Keratinocyte (primary cell): ENCODE results near the gene CGB7. TPM values are rescaled to one million over a fixed set of nuclear protein-coding genes. Genes with fewer than 3 reads are reported as not detected.

Source experiments
- DNase-seq: peaks from one replicate; pipeline ENCODE4 v3.0.0-alpha.2; 2011; ENCODE audit warnings: low read depth, missing footprints, low spot score
- FAIRE-seq: peaks from 2 replicates; lab custom pipeline; 2011; peaks lifted over from hg19 to GRCh38; lab: Jason Lieb, UNC
- H2AFZ ChIP-seq: 2 replicates; pipeline ENCODE4 v1.6.0; 2012; ENCODE audit warnings: low read length, control low read depth, inconsistent platforms; ENCODE audit not compliant: control insufficient read depth
- H3K27ac ChIP-seq: 2 replicates; pipeline ENCODE4 v1.5.1; 2011; ENCODE audit warnings: low read length; ENCODE audit not compliant: control insufficient read depth, insufficient read depth
- H3K27me3 ChIP-seq: 3 replicates; pipeline ENCODE4 v1.6.0; 2011; ENCODE audit warnings: low read length; ENCODE audit not compliant: control insufficient read depth, insufficient read depth; ENCODE audit errors: extremely low read depth
- H3K36me3 ChIP-seq, 2 experiments: 2 replicates in 1 of 2; 3 replicates in 1 of 2; pipeline ENCODE4 v1.5.1; 2011; ENCODE audit warnings: low read length in 2 of 2, mild to moderate bottlenecking in 1 of 2; ENCODE audit not compliant: control insufficient read depth in 2 of 2, insufficient read depth in 2 of 2; ENCODE audit errors: extremely low read depth in 1 of 2
- H3K4me1 ChIP-seq: 3 replicates; pipeline ENCODE4 v1.5.1; 2011; ENCODE audit warnings: low read length; ENCODE audit not compliant: control insufficient read depth, insufficient read depth; ENCODE audit errors: extremely low read depth
- H3K4me2 ChIP-seq: 3 replicates; pipeline ENCODE4 v1.6.0; 2011; ENCODE audit warnings: low read depth, low read length; ENCODE audit not compliant: control insufficient read depth, insufficient read depth; ENCODE audit errors: extremely low read depth
- H3K4me3 ChIP-seq, 3 experiments: fragments of 200-600 bp in 1 of 3; sonication (generic) in 1 of 3; 2 replicates in 2 of 3; 3 replicates in 1 of 3; pipeline ENCODE4 v1.5.1; 2011 to 2016; ENCODE audit warnings: low read length in 3 of 3, mild to moderate bottlenecking in 3 of 3, control low read depth in 2 of 3, inconsistent platforms in 1 of 3, low read depth in 1 of 3, mixed read lengths in 1 of 3, mixed run types in 1 of 3, moderate library complexity in 1 of 3; ENCODE audit not compliant: control insufficient read depth in 2 of 3, insufficient read depth in 2 of 3; ENCODE audit errors: extremely low read depth in 1 of 3
- H3K79me2 ChIP-seq: 2 replicates; pipeline ENCODE4 v1.6.0; 2012; ENCODE audit warnings: low read length; ENCODE audit not compliant: control insufficient read depth, insufficient read depth
- H3K9ac ChIP-seq: 3 replicates; pipeline ENCODE4 v1.6.0; 2011; ENCODE audit warnings: low read length; ENCODE audit not compliant: control insufficient read depth, insufficient read depth; ENCODE audit errors: extremely low read depth
- H3K9me1 ChIP-seq: 3 replicates; pipeline ENCODE4 v1.6.0; 2011; ENCODE audit warnings: low read length; ENCODE audit not compliant: control insufficient read depth, insufficient read depth; ENCODE audit errors: extremely low read depth
- H3K9me3 ChIP-seq: 2 replicates; pipeline ENCODE4 v1.5.1; 2012; ENCODE audit warnings: low read depth, low read length; ENCODE audit not compliant: control insufficient read depth
- H4K20me1 ChIP-seq: 3 replicates; pipeline ENCODE4 v1.6.0; 2011; ENCODE audit warnings: low read length; ENCODE audit not compliant: control insufficient read depth, insufficient read depth; ENCODE audit errors: extremely low read depth
- CTCF ChIP-seq, 3 experiments: IDR thresholded peaks in 1 of 3; conservative IDR thresholded peaks in 1 of 3; optimal IDR thresholded peaks in 1 of 3; 2 replicates in 2 of 3; 3 replicates in 1 of 3; pipeline versions ENCODE3 to v1.5.1; 2011; ENCODE audit warnings: low read length in 3 of 3, mild to moderate bottlenecking in 3 of 3, moderate library complexity in 2 of 3, control low read depth in 1 of 3, inconsistent platforms in 1 of 3; ENCODE audit not compliant: insufficient read depth in 2 of 3; ENCODE audit errors: extremely low read depth in 1 of 3
- EZH2 ChIP-seq: IDR thresholded peaks from one replicate; pipeline ENCODE4 v1.6.1; 2012; ENCODE audit warnings: inconsistent platforms, mild to moderate bottlenecking, low read length, moderate library complexity
- dilution Hi-C: fragments of 300-500 bp; cut with MboI; formaldehyde crosslinking; loops from one replicate; pipeline ENCODE4 v1.7.0; 2020; ENCODE audit warnings: low sequenced_read_pairs; ENCODE audit not compliant: extremely low pct_ligation_motif_present
- polyA plus RNA-seq, 5 experiments: library from polyadenylated mRNA; depleted of rRNA in 3 of 5; stranded (reverse) in 3 of 5; stranded (forward) in 1 of 5; unstranded in 1 of 5; fragments of >200 nt; gene quantifications; 1 replicate in 1 of 5; 2 replicates in 3 of 5; 3 replicates in 1 of 5; pipeline versions ENCODE4 v1.2.1 to v1.2.3, GENCODE V29; 2011 to 2012; ENCODE audit warnings: missing spikeins in 2 of 5, low read depth in 1 of 5, low replicate concordance in 1 of 5

Gene CGB7
- polyA plus RNA-seq, 1 donor (not counting 4 experiments of a cell fraction or from before 2014, with no cell fraction given) = 0.92 TPM

GRCh38 chr19:49022116-49022515 lies 35.4 kb downstream of the CGB7 start:
- dilution Hi-C loops = no loop called here
- no peaks in the 10 kb centered on the region for H3K79me2 ChIP-seq
- peaks cover 18% of the 10 kb centered on the region for H3K4me1 ChIP-seq
- no peaks in the 10 kb centered on the region for H3K9me1 ChIP-seq
- no peaks in the 10 kb centered on the region for H4K20me1 ChIP-seq
- H3K9me3 ChIP-seq = no peaks in the 10 kb centered on the region
- FAIRE-seq (no peak), DNase-seq (no peak)
- no peak overlapping the region for H3K4me3 ChIP-seq
- H3K27me3 ChIP-seq = peaks cover 11% of the 10 kb centered on the region
- no peak overlapping the region for H3K27ac ChIP-seq
- TF ChIP-seq EZH2 (no peak), CTCF (optimal IDR thresholded peaks at IDR 0.05 in 1 of 3, IDR thresholded peaks at IDR 0.05 in 1 of 3, conservative IDR thresholded peaks at IDR 0.05 in 1 of 3; ENCODE audit: extremely low read depth in 1 of 3, insufficient read depth in 2 of 3, low read length in 3 of 3) (no peak)
- H3K36me3 ChIP-seq = no peaks in the 10 kb centered on the region
- H3K4me2 ChIP-seq = no peak overlapping the region
- no peak overlapping the region for H3K9ac ChIP-seq
- H2AFZ ChIP-seq = no peak overlapping the region

- H3K4me1 ChIP-seq = peaks cover 18% of the 10 kb centered on the region
- FAIRE-seq = no peak
These were observed 36.3 kb downstream of the CGB7 start for GRCh38 chr19:49020931-49021895.

More at GRCh38 chr19:49020931-49021895, 36.3 kb downstream of the CGB7 start:
- H3K27ac ChIP-seq = no peak overlapping the region
- no peak overlapping the region for H3K4me2 ChIP-seq
- no peak overlapping the region for H3K9ac ChIP-seq
- TF ChIP-seq EZH2 = no peak
- TF ChIP-seq CTCF (optimal IDR thresholded peaks at IDR 0.05 in 1 of 3, IDR thresholded peaks at IDR 0.05 in 1 of 3, conservative IDR thresholded peaks at IDR 0.05 in 1 of 3; ENCODE audit: extremely low read depth in 1 of 3, insufficient read depth in 2 of 3, low read length in 3 of 3) = no peak
- dilution Hi-C loops = no loop called here
- no peaks in the 10 kb centered on the region for H3K9me1 ChIP-seq
- no peak overlapping the region for H3K4me3 ChIP-seq
- H4K20me1 ChIP-seq = no peaks in the 10 kb centered on the region
- peaks cover 11% of the 10 kb centered on the region for H3K27me3 ChIP-seq
- peaks cover 0 to under 1% of the 10 kb centered on the region in 2 experiments for H3K36me3 ChIP-seq
- no peaks in the 10 kb centered on the region for H3K79me2 ChIP-seq
- no peak for DNase-seq
- H2AFZ ChIP-seq = no peak overlapping the region
- H3K9me3 ChIP-seq = no peaks in the 10 kb centered on the region
